HEK293 (cell line): ENCODE results near the gene STAT3.

Experiments used
- CTCF ChIA-PET: fragments of 350-600 bp; formaldehyde crosslinking; extraction: SDS; loops from one replicate; lab custom pipeline; 2021; ENCODE audit warnings: antibody characterized with exemption; lab: Yijun Ruan, JAX
- POLR2A ChIA-PET: fragments of 300-600 bp; formaldehyde crosslinking; extraction: SDS; loops from one replicate; lab custom pipeline; 2020; ENCODE audit warnings: antibody characterized with exemption, inconsistent platforms; lab: Yijun Ruan, JAX
- H3K27ac ChIP-seq: fragments of 200-500 bp; sonication (Bioruptor generic); 2 replicates; pipeline ENCODE4 v1.5.1; 2014; ENCODE audit warnings: low read depth, low read length, control low read depth, inconsistent platforms; ENCODE audit errors: extremely low read depth
- H3K36me3 ChIP-seq, 2 experiments: fragments of 200-500 bp in 1 of 2; sonication (Bioruptor generic) in 1 of 2; 1 replicate in 1 of 2; 2 replicates in 1 of 2; pipeline ENCODE4 v1.5.1; 2014 to 2017; ENCODE audit warnings: inconsistent platforms in 2 of 2, low read length in 2 of 2; ENCODE audit not compliant: control insufficient read depth in 2 of 2, insufficient read depth in 1 of 2
- H3K4me1 ChIP-seq: fragments of 200-500 bp; sonication (Bioruptor generic); 2 replicates; pipeline ENCODE4 v1.5.1; 2014; ENCODE audit warnings: mild to moderate bottlenecking, low read length, inconsistent platforms; ENCODE audit not compliant: control insufficient read depth, insufficient read depth
- H3K4me3 ChIP-seq: 2 replicates; pipeline ENCODE4 v1.5.1; 2011; ENCODE audit warnings: low read depth, mild to moderate bottlenecking, control low read depth, low read length, moderate library complexity
- H3K9me3 ChIP-seq: fragments of 200-500 bp; sonication (Bioruptor generic); 2 replicates; pipeline ENCODE4 v1.5.1; 2014; ENCODE audit warnings: low read depth, low read length, inconsistent platforms; ENCODE audit not compliant: control insufficient read depth, insufficient read depth
- ELK4 ChIP-seq: IDR thresholded peaks from 2 replicates; pipeline ENCODE4 v1.6.1; 2011; ENCODE audit warnings: mild to moderate bottlenecking, low read depth, low read length, borderline replicate concordance
- TSHZ1 ChIP-seq: fragments of 450-650 bp; formaldehyde crosslinking; IDR thresholded peaks from 2 replicates; pipeline ENCODE4 v1.5.1; 2016; ENCODE audit warnings: missing biosample characterization, missing genetic modification characterization, borderline replicate concordance
- ZFHX2 ChIP-seq: fragments of 450-650 bp; formaldehyde crosslinking; conservative IDR thresholded peaks from 2 replicates; pipeline ENCODE4 v1.5.1; 2016; ENCODE audit warnings: missing biosample characterization, missing genetic modification characterization
- ZNF23 ChIP-seq: fragments of 450-650 bp; formaldehyde crosslinking; IDR thresholded peaks from 2 replicates; pipeline ENCODE4 v1.5.1; 2016; ENCODE audit warnings: missing biosample characterization, missing genetic modification characterization, borderline replicate concordance
- ZNF302 ChIP-seq: fragments of 450-650 bp; formaldehyde crosslinking; IDR thresholded peaks from 2 replicates; pipeline ENCODE4 v1.5.1; 2016; ENCODE audit warnings: missing biosample characterization, missing genetic modification characterization, low read depth
- ZNF311 ChIP-seq: fragments of 450-650 bp; formaldehyde crosslinking; IDR thresholded peaks from 2 replicates; pipeline ENCODE4 v1.5.1; 2017; ENCODE audit warnings: missing biosample characterization, missing genetic modification characterization, borderline replicate concordance
- ZNF335 ChIP-seq: fragments of 450-650 bp; formaldehyde crosslinking; conservative IDR thresholded peaks from 2 replicates; pipeline ENCODE4 v1.5.1; 2016; ENCODE audit warnings: missing biosample characterization, missing genetic modification characterization
- ZNF341 ChIP-seq: fragments of 450-650 bp; formaldehyde crosslinking; IDR thresholded peaks from 2 replicates; pipeline ENCODE4; 2016; ENCODE audit warnings: low read depth, missing biosample characterization, missing genetic modification characterization
- ZNF350 ChIP-seq: fragments of 450-650 bp; formaldehyde crosslinking; IDR thresholded peaks from 2 replicates; pipeline ENCODE4 v1.5.0; 2017; ENCODE audit warnings: missing biosample characterization, mild to moderate bottlenecking, missing genetic modification characterization
- ZNF391 ChIP-seq: fragments of 450-650 bp; formaldehyde crosslinking; IDR thresholded peaks from 2 replicates; pipeline ENCODE4 v1.5.1; 2016; ENCODE audit warnings: low read depth, missing biosample characterization, missing genetic modification characterization, borderline replicate concordance
- ZNF521 ChIP-seq: fragments of 450-650 bp; formaldehyde crosslinking; IDR thresholded peaks from 2 replicates; pipeline ENCODE4 v1.5.1; 2017; ENCODE audit warnings: missing biosample characterization, mild to moderate bottlenecking, missing genetic modification characterization
- ZNF544 ChIP-seq: fragments of 450-650 bp; formaldehyde crosslinking; IDR thresholded peaks from 2 replicates; pipeline ENCODE4 v1.5.0; 2017; ENCODE audit warnings: missing biosample characterization, missing genetic modification characterization
- ZNF555 ChIP-seq: fragments of 450-650 bp; formaldehyde crosslinking; conservative IDR thresholded peaks from 2 replicates; pipeline ENCODE4 v1.5.1; 2017; ENCODE audit warnings: missing biosample characterization, mild to moderate bottlenecking, missing genetic modification characterization, inconsistent platforms
- ZNF596 ChIP-seq: fragments of 450-650 bp; IDR thresholded peaks from 2 replicates; pipeline ENCODE4 v1.5.0; 2018; ENCODE audit warnings: missing biosample characterization, mild to moderate bottlenecking, missing genetic modification characterization, moderate library complexity
- ZNF692 ChIP-seq: fragments of 450-650 bp; formaldehyde crosslinking; IDR thresholded peaks from 2 replicates; pipeline ENCODE4 v1.5.1; 2016; ENCODE audit warnings: missing biosample characterization, missing genetic modification characterization
- ZNF701 ChIP-seq: fragments of 450-650 bp; formaldehyde crosslinking; IDR thresholded peaks from 2 replicates; pipeline ENCODE4 v1.5.1; 2016; ENCODE audit warnings: missing biosample characterization, missing genetic modification characterization
- ZNF768 ChIP-seq: fragments of 450-650 bp; formaldehyde crosslinking; IDR thresholded peaks from 2 replicates; pipeline ENCODE4 v1.5.1; 2018; ENCODE audit warnings: missing biosample characterization, mild to moderate bottlenecking, missing genetic modification characterization
- ZNF791 ChIP-seq: fragments of 450-650 bp; formaldehyde crosslinking; IDR thresholded peaks from 2 replicates; pipeline ENCODE4 v1.5.1; 2016; ENCODE audit warnings: missing biosample characterization, missing genetic modification characterization
- ZSCAN4 ChIP-seq: fragments of 450-650 bp; formaldehyde crosslinking; IDR thresholded peaks from 2 replicates; pipeline ENCODE4 v1.5.1; 2017; ENCODE audit warnings: missing biosample characterization, missing genetic modification characterization

Gene STAT3

GRCh38 chr17:42312285-42313130 lies 75.7 kb downstream of the STAT3 start (continued):
- TF ChIP-seq ZNF350 (tag by site-specific recombination) (no peak), ZNF341 (tag by site-specific recombination) (no peak; the same call in 1 of the 2 replicates), ZSCAN4 (tag by site-specific recombination) (no peak), ZNF791 (tag by site-specific recombination) (no peak), ZNF555 (tag by site-specific recombination) (no peak), ZNF311 (tag by site-specific recombination) (no peak), ZNF596 (tag by site-specific recombination) (no peak), ZFHX2 (tag by site-specific recombination) (peak; percentile 72)
- TF ChIP-seq, all 188 proteins: peak for 22

GRCh38 chr17:42312035-42312284 lies 76.3 kb downstream of the STAT3 start:
- Histone ChIP-seq H3K4me1 (peaks cover 2% of the 10 kb centered on the region), H3K9me3 (no peaks in the 10 kb centered on the region), H3K27ac (no peak overlapping the region), H3K36me3 (peaks cover 11 to 29% of the 10 kb centered on the region in 2 experiments), H3K4me3 (no peak overlapping the region)
- POLR2A ChIA-PET, result interaction anchor here (0.5 to 1.8 kb wide), 5 partner anchors 11 to 184 kb away, joined by 3 to 6 read pairs (median 3); no protein-coding TSS in a partner anchor
- CTCF ChIA-PET, result interaction anchor here (0.6 to 22.0 kb wide), 20 partner anchors 10 to 287 kb away, joined by 3 to 378 read pairs (median 4); partner anchors contain the start of genes CAVIN1 and STAT5A
- TF ChIP-seq ZNF544 (tag by site-specific recombination) (no peak), ZNF692 (tag by site-specific recombination) (no peak), ZNF768 (tag by site-specific recombination) (no peak), ELK4 (no peak), ZNF701 (tag by site-specific recombination) (no peak), ZNF302 (tag by site-specific recombination) (no peak), ZNF335 (tag by site-specific recombination) (no peak; the same call in 1 of the 2 replicates), TSHZ1 (tag by site-specific recombination) (no peak), ZNF311 (tag by site-specific recombination) (no peak), ZNF521 (tag by site-specific recombination) (no peak), ZNF23 (tag by site-specific recombination) (no peak), ZNF391 (tag by site-specific recombination) (no peak)
